ENCODE measurements around the gene PEX11G. TPM values are rescaled to one million over a fixed set of nuclear protein-coding genes. Genes with fewer than 3 reads are reported as not detected.

Gene PEX11G
- total and polyA plus RNA-seq, 10 donors, result 2.3 to 9.6 (median 4.6) TPM

GRCh38 chr19:7529610-7530490, 41.0 kb upstream of the PEX11G start:
- peak overlapping the region in 4 of 8 donors; percentile 68 to 84 (median 78) for H3K27ac ChIP-seq
- no peak for DNase-seq
- no peaks in the 10 kb centered on the region for H3K27me3 ChIP-seq (replicated peaks in 1 of 7)
- peaks cover 0 to 86% (median 32%) of the 10 kb centered on the region in 6 donors for H3K36me3 ChIP-seq
- H3K9me3 ChIP-seq, result no peaks in the 10 kb centered on the region
- intact Hi-C loops (cut with DNase I; ENCODE audit: low total_unique reads), result no loop called here
- H3K4me3 ChIP-seq, result no peak overlapping the region
- H3K4me1 ChIP-seq, result peaks cover 6 to 77% (median 44%) of the 10 kb centered on the region in 6 donors
- peak in 2 of 3 donors; percentile 18 to 23 for TF ChIP-seq POLR2AphosphoS5 (IDR thresholded peaks at IDR 0.05)
- TF ChIP-seq, protein P1, sequence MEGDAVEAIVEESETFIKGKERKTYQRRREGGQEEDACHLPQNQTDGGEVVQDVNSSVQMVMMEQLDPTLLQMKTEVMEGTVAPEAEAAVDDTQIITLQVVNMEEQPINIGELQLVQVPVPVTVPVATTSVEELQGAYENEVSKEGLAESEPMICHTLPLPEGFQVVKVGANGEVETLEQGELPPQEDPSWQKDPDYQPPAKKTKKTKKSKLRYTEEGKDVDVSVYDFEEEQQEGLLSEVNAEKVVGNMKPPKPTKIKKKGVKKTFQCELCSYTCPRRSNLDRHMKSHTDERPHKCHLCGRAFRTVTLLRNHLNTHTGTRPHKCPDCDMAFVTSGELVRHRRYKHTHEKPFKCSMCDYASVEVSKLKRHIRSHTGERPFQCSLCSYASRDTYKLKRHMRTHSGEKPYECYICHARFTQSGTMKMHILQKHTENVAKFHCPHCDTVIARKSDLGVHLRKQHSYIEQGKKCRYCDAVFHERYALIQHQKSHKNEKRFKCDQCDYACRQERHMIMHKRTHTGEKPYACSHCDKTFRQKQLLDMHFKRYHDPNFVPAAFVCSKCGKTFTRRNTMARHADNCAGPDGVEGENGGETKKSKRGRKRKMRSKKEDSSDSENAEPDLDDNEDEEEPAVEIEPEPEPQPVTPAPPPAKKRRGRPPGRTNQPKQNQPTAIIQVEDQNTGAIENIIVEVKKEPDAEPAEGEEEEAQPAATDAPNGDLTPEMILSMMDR (IDR thresholded peaks at IDR 0.05 in 8 of 11, conservative IDR thresholded peaks at IDR 0.05 in 3 of 11), result no peak
- TF ChIP-seq POLR2A (IDR thresholded peaks at IDR 0.05), result no peak
- 94 to 98% (median 96%) methylated on average over 30 to 33 of the region's 33 CpGs for WGBS, 5 donors

DNA sequence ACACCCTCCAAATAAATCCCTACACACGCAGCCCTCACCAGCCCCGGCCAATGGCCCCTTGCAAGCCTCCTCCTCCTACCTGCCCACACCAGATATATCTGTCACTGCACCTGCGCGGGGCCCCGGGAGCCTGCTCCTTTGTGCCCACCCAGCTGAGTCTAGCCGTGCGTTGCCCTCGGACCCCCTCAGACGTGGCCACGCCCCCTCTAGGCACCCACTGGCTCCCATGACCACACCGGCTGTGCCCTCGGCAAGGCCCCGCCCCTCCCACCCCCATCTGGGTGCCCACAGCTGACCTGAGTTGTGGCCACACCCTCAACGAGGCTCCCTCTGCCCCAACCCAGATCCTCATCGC, 40.4 kb upstream of the PEX11G start:
- H3K27ac ChIP-seq, result peak overlapping the region in 4 of 8 donors; percentile 68 to 84 (median 78)
- no peak overlapping the region for H3K4me3 ChIP-seq
- H3K36me3 ChIP-seq, result peaks cover 0 to 92% (median 35%) of the 10 kb centered on the region in 6 donors
- intact Hi-C loops (cut with DNase I; ENCODE audit: low total_unique reads), result no loop called here
- H3K9me3 ChIP-seq, result no peaks in the 10 kb centered on the region
- no peaks in the 10 kb centered on the region for H3K27me3 ChIP-seq (replicated peaks in 1 of 7)
- H3K4me1 ChIP-seq, result peaks cover 6 to 77% (median 42%) of the 10 kb centered on the region in 6 donors
- peak in 1 of 3 donors; percentile 31 for TF ChIP-seq POLR2AphosphoS5 (IDR thresholded peaks at IDR 0.05)
- no peak for TF ChIP-seq POLR2A (IDR thresholded peaks at IDR 0.05)
- DNase-seq, result no peak
- WGBS, 5 donors, result 82 to 94% (median 88%) methylated on average over 12 to 15 of the region's 15 CpGs

- no peak for DNase-seq
- peak overlapping the region in 1 of 8 donors; percentile 59 for H3K4me3 ChIP-seq
- H3K4me1 ChIP-seq, result peaks cover 11 to 77% (median 42%) of the 10 kb centered on the region in 6 donors
- H3K36me3 ChIP-seq, result peaks cover 0 to 94% (median 35%) of the 10 kb centered on the region in 6 donors
- no peaks in the 10 kb centered on the region for H3K27me3 ChIP-seq (replicated peaks in 1 of 7)
- no peaks in the 10 kb centered on the region for H3K9me3 ChIP-seq
- peak in 2 of 3 donors; percentile 32 to 45 for TF ChIP-seq POLR2AphosphoS5 (IDR thresholded peaks at IDR 0.05)
- TF ChIP-seq, protein P1 (IDR thresholded peaks at IDR 0.05 in 8 of 11, conservative IDR thresholded peaks at IDR 0.05 in 3 of 11), result no peak
- intact Hi-C loops (cut with DNase I; ENCODE audit: low total_unique reads), result no loop called here
- H3K27ac ChIP-seq, result peak overlapping the region in 7 of 8 donors; percentile 42 to 84 (median 77)
- WGBS, 5 donors, result 87 to 90% (median 87%) methylated on average over 16 to 32 of the region's 32 CpGs
These were observed 39.8 kb upstream of the PEX11G start for GRCh38 chr19:7528522-7529245.

DNA sequence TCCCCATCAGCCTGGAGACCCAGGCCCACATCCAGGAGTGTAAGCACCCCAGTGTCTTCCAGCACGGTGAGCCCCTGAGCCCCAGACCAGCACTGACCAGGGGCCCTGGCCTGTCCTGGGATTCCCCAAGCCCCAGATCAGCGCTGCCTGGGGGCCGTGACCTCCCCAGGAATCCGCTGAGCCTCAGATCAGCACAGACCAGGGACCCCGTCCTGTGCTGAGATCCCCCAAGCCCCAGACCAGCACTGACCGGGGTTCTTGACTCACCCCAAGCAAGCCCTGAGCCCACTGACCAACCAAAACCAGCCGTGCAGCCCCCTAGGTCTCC, 39.3 kb upstream of the PEX11G start:
- H3K36me3 ChIP-seq, result peaks cover 0 to 92% (median 35%) of the 10 kb centered on the region in 6 donors
- WGBS, 5 donors, result 78 to 90% (median 82%) methylated on average over 3 to 7 of the region's 7 CpGs
- intact Hi-C loops (cut with DNase I; ENCODE audit: low total_unique reads), result no loop called here
- TF ChIP-seq, protein P1 (IDR thresholded peaks at IDR 0.05 in 8 of 11, conservative IDR thresholded peaks at IDR 0.05 in 3 of 11), result no peak
- TF ChIP-seq POLR2AphosphoS5 (IDR thresholded peaks at IDR 0.05) (no peak), POLR2A (IDR thresholded peaks at IDR 0.05) (no peak)
- no peaks in the 10 kb centered on the region for H3K9me3 ChIP-seq
- H3K4me1 ChIP-seq, result peaks cover 11 to 77% (median 42%) of the 10 kb centered on the region in 6 donors
- peak; percentile 72 for DNase-seq
- peak overlapping the region; percentile 42 to 84 (median 72) for H3K27ac ChIP-seq
- H3K4me3 ChIP-seq, result peak overlapping the region in 2 of 8 donors; percentile 28 to 59
- no peaks in the 10 kb centered on the region for H3K27me3 ChIP-seq (replicated peaks in 1 of 7)

Data from spleen (tissue), 11 donors.